H54 (cell line): ENCODE measurements around the gene GPR107.

Experiments
- DNase-seq: peaks from one replicate; pipeline ENCODE4 v3.0.0; 2011; ENCODE audit warnings: low spot score, mixed read lengths; ENCODE audit not compliant: insufficient read length
- FAIRE-seq: peaks from 3 replicates; lab custom pipeline; 2011; peaks lifted over from hg19 to GRCh38; lab: Jason Lieb, UNC
- POLR2A ChIP-seq: IDR thresholded peaks from 2 replicates; pipeline ENCODE4 v1.6.1; 2011; ENCODE audit warnings: low read depth, mild to moderate bottlenecking, low read length

The GPR107 gene

DNA sequence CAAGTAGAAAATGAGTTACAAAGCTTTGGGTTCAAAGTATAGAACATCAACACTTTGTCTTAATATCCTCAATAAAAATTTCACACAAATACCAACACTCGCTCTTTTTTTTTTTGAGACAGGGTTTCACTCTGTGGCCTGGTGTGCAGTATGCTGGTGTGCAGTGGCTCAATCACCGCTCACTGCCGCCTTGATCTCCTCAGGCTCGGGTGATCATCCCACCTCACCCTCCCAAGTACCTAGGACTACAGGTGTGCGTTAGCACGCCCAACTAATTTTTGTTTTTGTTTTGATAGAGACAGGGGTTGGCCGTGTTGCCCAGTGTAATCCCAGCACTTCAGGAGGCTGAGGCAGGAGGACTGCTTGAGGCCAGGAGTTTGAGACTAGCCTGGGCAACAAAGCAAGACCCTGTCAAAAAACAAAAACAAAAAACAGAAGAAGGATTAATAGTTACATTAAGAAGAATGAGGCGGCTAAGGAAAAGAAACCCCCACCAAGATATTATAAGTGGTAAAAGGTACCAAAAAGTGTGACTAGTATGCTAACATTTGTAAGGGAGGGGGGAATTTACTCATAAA, 31.1 kb upstream of the GPR107 start:
- FAIRE-seq (no peak), DNase-seq (no peak)
- TF ChIP-seq POLR2A: no peak

DNA sequence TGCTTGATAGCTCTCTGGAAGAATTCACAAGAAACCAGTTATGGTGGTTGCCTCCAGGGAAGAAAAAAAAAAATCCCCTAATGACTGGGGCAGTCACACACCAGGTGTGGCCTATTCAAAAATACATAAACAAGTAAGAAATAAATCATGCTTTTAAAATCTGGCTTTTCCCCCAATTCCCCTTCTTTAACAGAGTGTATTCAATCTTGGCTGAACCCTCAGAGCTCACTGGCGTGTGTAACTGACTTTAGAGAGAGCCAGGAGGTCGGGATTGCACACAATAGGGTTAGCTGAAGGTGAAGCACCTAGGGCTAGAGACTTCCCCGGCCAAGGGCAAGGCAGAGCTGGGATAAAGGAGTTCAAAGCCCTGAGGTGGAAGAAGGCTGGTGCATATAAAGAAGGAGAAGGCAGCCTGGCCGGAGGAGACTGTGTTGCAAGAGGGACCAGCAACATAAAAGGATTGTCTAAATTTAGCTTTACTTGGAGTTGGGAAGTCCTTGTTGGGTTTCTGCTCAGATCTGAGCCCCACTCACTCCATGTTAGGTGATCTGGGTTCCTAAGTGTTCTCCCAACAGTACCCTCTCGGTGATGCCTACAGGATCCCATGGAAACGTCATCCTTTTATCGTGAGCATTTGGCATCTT, 30.4 kb upstream of the GPR107 start:
- TF ChIP-seq POLR2A: no peak
- no peak for FAIRE-seq
- no peak for DNase-seq

DNA sequence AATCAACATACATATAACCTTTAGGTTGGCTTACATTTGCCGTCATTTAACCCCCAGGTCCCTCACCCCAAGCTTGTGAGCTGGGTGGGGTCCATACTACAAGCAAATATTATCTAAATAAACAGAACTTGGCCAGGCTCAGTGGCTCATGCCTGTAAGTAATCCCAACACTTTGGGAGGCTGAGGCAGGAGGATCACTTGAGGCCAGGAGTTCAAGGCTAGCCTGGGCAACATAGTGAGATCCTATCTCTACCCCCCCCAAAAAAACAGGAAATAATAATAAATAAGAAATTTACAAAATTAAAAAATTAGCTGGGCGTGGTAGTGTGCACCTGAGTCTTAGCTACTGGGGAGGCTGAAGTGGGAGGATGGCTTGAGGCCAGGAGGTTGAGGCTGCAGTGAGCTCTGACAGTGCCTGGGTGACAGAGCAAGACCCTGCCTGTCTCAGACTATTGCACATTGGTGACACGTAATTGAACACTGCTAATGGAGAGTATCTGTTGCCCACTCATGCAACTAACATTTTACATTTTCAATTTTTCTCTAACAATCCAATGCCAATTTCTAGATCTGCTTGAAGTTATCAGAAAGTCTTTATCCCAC, 29.6 kb upstream of the GPR107 start:
- no peak for FAIRE-seq
- no peak for DNase-seq
- no peak for TF ChIP-seq POLR2A

DNA sequence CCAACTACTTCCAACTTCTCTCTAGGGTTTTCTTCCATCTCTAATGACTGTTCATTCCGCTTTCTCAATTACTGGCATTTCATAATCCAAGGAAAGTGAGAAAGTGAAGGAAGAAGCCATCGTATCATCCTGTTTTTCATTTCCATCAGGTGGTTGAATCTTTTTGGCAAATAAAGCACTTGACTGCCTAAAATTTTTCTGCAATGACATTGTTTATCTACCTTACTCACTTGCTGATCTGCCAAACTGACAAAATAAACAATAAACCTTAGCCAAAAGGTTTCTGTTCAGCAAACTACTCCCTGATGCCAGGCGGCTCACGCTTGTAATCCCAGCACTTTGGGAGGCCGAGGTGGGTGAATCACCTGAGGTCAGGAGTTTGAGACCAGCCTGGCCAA, 29.1 kb upstream of the GPR107 start:
- DNase-seq (no peak), FAIRE-seq (peak; percentile 23)
- no peak for TF ChIP-seq POLR2A

DNA sequence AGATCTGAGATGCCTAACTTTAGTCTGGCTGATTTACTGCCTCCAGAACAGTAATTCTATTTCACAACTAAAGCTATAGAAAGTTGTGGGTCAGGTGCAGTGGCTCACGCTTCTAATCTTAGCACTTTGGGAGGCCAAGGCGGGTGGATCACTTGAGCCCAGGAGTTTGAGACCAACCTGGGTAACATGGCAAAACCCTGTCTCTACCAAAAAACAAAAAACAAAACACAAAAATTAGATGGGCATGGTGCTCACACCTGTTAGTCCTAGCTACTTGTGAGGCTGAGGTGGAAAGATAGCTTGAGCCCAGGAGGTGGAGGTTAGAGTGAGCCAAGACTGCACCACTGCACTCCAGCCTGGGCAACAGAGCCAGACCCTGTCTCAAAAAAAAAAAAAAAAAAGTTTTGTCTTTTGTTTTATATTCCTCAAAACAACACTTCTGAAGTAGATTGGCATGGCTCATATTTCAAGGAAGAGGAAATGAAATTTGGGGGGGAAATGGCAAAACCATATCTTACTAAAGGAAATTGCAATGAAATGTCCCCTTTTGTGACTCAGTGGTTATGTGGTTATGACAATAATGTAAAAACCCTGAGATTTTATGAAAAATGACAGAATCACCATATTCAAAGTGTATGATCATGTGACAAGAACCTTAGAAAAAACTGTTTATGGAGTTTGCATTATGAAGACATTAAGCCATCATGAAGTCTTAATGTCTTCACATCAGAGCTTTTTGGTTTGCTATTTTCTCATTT, 26.9 kb upstream of the GPR107 start:
- FAIRE-seq (no peak), DNase-seq (no peak)
- TF ChIP-seq POLR2A: no peak

DNA sequence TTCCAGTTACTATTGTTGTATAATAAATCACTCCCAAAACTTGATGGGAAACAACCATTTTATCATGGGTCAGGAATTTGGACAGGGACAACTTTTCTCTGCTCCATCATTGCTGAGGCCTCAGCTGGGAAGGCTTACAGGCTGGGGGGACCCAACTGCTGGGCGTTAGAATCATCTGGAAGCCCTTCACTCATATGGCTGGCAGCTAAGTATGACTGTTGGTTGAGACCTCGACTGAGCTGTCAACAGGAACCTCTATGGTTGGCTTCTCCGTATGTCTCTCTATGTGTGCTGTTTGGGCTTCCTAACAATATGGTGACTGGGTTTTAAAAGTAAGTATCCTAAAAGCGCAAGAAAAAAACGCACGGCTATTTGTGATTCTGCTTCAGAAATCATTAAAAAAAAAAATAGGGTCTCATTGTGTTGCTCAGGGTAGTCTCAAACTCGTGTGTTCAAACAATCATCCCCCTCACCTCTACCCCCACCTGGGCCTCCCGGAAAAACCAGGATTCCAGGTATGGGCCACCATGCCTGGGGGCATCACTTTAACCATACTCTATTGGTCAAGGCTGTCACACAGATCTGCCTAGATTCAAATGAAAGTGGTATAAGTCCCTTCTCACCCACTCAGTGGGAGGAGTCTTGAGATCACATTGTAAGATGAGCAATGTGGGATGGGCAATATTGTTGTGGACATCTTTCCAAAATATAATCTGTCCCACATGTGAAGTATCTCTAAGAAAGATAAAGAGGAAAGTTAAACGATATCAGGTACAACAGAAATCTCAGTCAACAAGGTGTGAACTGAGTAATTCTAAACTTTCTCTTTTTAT, 26.0 kb upstream of the GPR107 start:
- TF ChIP-seq POLR2A: no peak
- FAIRE-seq (no peak), DNase-seq (no peak)

DNA sequence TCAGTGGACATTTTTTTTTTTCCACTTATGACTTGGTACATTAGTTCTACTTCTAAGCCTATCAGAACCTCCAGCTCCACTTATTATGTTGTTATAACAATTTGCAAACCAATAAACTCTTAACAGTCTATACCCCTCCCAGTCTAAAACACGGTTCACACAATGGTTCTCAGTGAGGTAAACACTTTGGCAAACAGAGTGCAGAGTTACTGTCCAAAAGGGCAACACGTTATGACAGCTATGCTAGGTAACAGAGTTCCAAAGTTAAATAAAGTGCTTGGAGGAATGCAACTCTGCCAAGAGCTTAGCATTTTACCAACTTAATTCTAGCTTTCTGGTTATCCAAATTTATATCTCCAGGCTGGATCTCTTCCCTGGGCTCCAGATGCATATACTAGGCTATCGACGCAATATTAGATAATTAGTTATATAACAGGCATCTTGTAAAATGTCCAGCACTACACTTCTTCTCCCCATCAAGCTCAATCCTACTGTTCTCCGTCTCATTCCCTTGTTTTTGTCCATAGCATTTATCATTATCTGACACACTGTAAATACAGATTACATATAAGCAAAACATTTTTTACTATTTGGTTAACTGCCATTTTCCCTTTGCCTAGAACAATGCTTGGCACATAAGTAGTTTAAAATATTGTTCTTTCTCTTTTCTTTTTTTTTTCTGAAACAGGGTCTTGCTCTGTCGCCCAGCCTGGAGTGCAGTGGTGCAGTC, 25.0 kb upstream of the GPR107 start:
- no peak for FAIRE-seq
- TF ChIP-seq POLR2A: no peak
- DNase-seq: no peak

DNA sequence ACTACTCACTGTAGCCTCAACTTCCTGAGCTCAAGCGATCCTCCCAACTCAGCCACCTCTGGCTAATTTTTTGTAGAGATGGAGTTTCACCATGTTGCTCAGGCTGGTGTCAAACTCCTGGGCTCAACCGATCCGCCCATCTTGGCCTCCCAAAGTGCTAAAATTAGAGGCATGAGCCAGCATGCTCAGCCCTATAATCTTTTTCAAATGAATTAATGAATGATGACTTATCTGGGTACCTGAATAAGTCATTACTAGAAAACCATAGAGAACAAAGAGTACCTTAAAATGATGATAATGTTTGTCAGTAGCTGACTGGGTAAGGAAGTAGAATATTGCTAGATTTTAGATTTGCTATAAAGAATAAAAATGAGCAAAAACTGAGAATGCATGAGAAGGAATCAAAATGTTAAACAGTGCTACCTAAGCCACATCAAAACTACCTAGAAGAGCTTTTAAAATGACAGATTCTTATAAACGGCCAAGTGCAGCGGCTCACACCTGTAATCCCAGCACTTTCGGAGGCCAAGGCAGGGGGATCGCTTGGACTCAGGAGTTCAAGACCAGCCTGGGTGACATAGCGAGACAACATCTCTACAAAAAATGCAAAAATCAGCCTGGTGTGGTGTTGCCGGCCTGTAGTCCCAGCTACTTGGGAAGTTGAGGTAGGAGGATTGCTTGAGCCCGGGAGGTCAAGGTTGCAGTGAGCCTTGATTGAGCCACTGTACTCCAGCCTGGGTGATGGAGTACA, 24.3 kb upstream of the GPR107 start:
- no peak for DNase-seq
- no peak for FAIRE-seq
- no peak for TF ChIP-seq POLR2A

DNA sequence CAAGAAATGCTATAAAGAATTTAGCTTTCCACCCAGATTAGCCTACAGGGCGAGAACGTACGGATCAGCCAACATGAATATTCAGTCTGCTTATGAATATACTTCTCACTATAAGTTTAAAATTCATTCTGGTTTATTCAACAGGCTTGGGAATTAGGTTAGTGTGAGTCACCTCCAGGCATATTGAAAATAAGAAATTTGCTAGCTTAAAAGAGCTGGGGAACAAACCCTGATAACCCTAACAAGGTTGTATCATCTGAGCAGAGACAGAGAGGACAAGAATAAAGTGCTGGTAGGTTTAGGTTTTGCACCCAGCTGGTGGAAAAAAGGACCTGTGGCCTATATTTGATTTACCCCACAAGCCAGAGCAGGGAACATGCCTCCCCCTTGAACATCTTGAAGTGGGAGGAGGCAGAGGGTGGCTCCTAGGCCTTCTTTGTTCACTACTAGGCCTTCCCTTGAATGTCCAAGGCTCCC, 23.0 kb upstream of the GPR107 start:
- no peak for DNase-seq
- no peak for TF ChIP-seq POLR2A
- FAIRE-seq: no peak

DNA sequence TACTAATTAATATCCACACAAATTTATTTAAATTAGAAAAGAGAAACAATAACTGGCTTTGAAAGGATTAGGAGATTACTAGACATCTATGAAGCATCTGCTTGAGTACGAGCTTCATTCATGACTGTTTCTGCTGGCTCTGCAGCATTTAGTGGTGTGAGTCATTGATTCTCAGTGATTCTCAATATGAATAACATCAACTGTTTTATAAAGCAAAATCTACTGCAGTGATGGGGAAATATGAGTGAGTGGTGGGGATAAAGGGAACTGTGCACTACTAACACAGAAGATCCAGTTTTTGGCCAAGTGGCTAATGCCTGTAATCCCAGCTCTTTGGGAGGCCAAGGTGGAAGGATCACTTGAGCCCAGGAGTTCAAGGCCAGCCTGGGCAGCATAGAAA, 19.1 kb upstream of the GPR107 start:
- FAIRE-seq (peak; percentile 68), DNase-seq (peak; percentile 29)
- TF ChIP-seq POLR2A: no peak

DNA sequence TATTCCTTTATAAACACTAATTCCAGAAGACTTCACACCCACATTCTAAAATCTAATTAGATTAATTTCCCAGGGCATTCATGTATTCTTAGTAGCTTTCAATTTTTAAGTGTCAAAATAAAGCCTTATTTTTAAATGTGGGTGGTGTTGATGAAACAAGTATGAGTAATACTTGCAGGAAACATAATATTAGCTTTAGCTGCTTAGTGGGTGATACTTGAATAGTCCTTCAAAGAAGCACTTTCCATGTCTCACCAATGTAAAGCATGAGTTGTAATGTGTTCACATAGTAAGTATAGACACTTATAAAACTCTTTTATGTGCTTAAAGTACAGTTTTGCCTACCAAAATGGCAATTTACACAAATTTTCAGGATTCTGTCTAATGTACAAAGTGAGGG, 17.6 kb upstream of the GPR107 start:
- no peak for TF ChIP-seq POLR2A
- FAIRE-seq (peak; percentile 84), DNase-seq (no peak)

DNA sequence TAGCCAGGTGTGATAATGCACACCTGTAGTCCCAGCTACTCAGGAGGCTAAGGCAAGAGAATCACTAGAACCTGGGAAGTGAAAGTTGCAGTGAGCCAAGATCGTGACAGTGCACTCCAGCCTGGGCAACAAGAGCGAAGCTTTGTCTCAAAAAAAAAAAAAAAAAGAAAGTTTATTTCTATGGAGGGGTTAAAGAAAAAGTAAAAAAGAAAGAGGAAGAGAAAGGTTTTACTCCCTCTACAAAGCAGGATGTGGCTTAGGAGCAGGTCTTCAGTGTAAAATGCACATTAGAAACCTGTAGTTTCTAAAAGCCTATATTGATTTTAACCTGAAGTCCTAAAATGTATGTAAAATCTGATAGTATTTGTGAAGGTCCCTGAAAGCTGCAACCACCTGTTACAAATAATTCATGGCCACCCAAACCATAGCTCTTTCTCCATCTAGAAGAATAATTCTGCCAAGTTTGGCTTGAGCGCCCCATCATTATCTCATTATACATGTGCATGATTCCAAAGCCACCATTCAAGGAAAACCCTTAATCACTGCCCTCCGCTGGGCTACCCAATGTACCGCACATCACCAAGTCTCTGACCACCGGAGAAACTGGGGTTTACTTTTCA, 14.1 kb upstream of the GPR107 start:
- no peak for FAIRE-seq
- DNase-seq: no peak
- TF ChIP-seq POLR2A: no peak
